ENCODE data around the gene IGSF11.

The IGSF11 gene

GRCh38 chr3:118951089-118951488 lies 83.6 kb downstream of the IGSF11 start:
- no peak for DNase-seq (ENCODE audit: low read depth, low spot score)

- DNase-seq (ENCODE audit: low read depth, low spot score), result no peak
Observed at GRCh38 chr3:118949113-118949760, 85.4 kb downstream of the IGSF11 start.

- DNase-seq (ENCODE audit: low read depth, low spot score), result no peak
Observed at GRCh38 chr3:118948146-118948545, 86.5 kb downstream of the IGSF11 start.

GRCh38 chr3:118946449-118946848 lies 88.2 kb downstream of the IGSF11 start:
- DNase-seq (ENCODE audit: low read depth, low spot score), result no peak

DNA sequence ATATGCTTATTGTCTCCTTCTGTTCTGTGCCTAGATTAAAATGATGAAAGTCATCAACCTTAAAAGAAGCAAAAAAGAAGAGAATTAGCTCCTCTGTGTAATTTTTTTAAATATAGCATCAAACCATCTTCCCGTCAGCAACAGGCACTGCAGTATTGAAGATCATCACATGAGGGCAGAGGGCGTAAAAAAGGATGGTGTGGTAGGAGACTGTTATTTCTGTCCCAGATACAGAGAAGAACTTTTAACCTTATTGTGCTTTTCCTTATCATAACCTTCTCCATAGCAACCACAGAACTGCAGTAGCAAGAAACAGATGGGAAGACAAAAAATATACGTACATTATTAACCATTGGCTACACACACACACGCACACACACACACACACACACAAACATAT lies 88.8 kb downstream of the IGSF11 start:
- DNase-seq (ENCODE audit: low read depth, low spot score), result no peak

- DNase-seq (ENCODE audit: low read depth, low spot score), result no peak
Observed at GRCh38 chr3:118943597-118943996, 91.0 kb downstream of the IGSF11 start.

DNA sequence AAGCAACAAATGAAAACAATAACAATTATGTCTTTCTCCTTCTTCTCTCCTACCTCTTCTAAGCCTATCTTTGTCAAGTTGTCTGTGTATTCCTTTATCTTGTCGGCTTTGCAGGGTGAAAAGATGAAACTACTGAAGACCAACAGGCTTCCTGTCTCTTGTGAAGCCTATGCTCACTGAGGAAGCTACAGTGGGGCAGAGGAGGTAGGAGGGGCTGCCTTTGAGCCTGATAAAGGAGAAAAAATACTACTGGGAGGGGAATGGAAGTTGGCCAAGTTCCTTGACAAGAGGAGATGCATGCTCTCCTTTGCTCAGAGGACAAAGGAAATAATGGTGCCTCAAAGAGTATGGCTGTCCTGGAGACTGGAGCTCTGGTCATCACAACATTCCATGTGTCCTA lies 92.0 kb downstream of the IGSF11 start:
- DNase-seq (ENCODE audit: low read depth, low spot score), result no peak

DNA sequence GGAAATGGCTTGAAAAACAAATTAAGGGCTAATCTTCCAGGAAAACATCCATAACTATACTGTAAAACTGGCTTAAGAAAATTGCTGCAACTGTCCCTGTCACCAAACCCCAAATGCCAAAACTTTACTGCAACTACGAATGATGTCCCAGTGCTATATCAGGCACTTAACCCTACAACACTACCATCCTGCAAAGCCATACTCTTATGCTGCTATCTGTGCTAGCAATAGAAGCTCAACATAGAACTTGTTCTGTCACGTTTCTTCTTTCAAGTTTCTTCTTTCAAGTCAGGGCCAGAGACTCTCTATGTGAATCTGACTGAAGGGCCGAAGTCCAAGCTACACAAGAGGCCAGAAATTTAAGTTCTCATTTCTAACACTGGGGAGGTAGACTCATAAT lies 92.5 kb downstream of the IGSF11 start:
- DNase-seq (ENCODE audit: low read depth, low spot score), result no peak

DNA sequence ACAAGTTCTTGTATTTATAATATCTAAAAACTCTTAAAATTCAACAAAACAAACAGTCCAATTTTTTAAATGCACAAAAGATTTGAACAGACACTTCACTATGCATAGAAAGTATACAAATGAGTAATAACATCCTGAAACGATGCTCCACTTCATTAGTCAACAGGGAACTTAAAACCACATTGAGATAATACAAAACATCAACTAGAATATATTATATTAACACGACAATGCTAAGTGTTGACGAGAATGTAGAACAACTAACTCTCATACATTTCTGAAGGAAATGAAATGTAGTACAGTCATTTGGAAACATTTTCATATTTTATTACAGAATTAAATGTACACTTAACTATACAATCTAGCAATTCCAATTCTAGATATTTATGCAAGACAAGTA lies 93.4 kb downstream of the IGSF11 start:
- DNase-seq (ENCODE audit: low read depth, low spot score), result no peak

GRCh38 chr3:118938183-118938961 lies 96.3 kb downstream of the IGSF11 start:
- DNase-seq (ENCODE audit: low read depth, low spot score), result no peak

- no peak for DNase-seq (ENCODE audit: low read depth, low spot score)
Observed at GRCh38 chr3:118936811-118937210, 97.8 kb downstream of the IGSF11 start.

GRCh38 chr3:118932822-118933558 lies 101.7 kb downstream of the IGSF11 start:
- no peak for DNase-seq (ENCODE audit: low read depth, low spot score)

- DNase-seq (ENCODE audit: low read depth, low spot score), result no peak
Observed at GRCh38 chr3:118931996-118932395, 102.7 kb downstream of the IGSF11 start.

DNA sequence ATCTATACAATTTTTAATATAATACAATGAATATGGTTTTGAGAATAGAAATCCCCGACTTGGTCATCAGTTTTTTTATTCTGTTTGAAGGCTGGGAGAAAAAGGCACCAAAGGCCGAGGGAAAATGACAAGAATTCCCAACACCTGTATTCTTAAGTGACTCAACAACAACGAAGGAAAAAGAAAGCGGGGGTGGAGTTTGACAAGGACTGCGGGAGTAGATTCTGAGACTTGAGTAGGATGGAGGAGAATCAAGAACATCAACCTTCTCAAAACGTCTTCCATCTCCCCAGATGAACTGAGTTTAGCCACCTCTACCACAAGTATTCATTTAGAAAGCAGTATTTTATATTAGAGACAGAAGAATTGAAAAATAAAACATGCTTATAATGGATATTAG lies 107.2 kb downstream of the IGSF11 start:
- no peak for DNase-seq (ENCODE audit: low read depth, low spot score)

DNA sequence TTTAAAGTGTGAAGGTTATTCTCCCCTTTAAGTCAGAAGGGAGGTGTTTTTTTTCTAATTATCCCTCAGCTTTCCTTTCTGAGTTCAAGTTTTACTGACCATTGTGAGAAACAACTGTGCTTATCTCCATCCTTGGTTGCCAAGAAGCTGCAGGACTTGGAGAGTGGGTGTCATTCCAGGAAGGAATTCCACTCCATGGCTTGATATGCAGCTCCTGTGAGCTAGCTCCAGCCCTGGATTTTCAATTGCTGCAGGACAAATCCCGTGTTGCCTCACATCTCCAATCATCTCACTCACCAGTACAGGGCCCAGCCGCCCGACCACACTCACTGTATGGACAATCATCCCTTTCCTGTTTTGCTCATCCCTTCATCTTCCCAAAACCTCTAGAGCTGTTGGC lies 122.5 kb downstream of the IGSF11 start:
- no peak for DNase-seq (ENCODE audit: low read depth, low spot score)

- DNase-seq (ENCODE audit: low read depth, low spot score), result no peak
Observed at GRCh38 chr3:118910332-118910731, 124.3 kb downstream of the IGSF11 start.

DNA sequence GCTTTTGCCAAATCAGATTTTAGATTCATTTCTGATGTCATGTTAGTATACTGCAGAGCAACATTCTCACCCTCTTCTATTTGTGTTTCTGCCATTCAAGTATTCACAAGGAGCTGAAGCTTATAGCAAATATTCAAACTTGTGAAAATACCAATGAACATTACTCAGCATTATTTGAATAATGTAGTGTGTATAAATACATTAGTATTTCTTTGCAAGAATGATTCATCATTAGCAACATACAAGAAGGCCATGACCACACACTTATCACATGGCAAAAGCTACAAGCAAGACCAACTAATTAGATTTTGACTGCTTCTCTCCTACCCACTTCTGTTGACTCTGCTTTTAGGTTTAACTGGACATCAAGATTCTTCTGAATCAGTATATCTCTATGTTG lies 124.9 kb downstream of the IGSF11 start:
- no peak for DNase-seq (ENCODE audit: low read depth, low spot score)

- DNase-seq (ENCODE audit: low read depth, low spot score), result no peak
Observed at GRCh38 chr3:118907909-118908308, 126.7 kb downstream of the IGSF11 start.

- no peak for DNase-seq (ENCODE audit: low read depth, low spot score)
Observed at GRCh38 chr3:118900737-118901525, 133.7 kb downstream of the IGSF11 start.

GRCh38 chr3:118890206-118890605 lies 144.4 kb downstream of the IGSF11 start:
- no peak for DNase-seq (ENCODE audit: low read depth, low spot score)

GRCh38 chr3:118889691-118890090 lies 145.0 kb downstream of the IGSF11 start:
- DNase-seq (ENCODE audit: low read depth, low spot score), result no peak

DNA sequence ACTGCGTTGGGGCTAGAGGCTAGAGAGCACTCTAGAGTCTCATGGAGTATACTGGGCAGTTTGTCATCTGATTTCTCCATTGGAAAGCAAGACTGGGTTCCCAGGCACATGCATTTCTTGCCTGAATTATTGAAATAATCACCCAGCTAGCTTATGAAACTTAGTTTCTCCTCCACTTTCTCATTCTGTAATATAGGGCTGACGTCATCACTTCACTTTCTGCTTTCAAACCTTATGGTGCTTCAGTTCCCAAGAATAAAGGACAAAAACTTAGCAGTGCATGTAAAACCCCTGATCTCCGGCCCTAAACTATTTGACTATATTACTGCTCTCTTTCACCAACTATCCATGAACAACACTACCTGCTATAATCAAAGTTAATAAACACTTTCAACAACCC lies 147.9 kb downstream of the IGSF11 start:
- no peak for DNase-seq (ENCODE audit: low read depth, low spot score)

Data from activated naive CD8-positive, alpha-beta T cell treated with anti-CD3 and anti-CD28 coated beads, Interleukin-2, amount 50 U/mL, for 16 hours (primary cell).